Activated CD8-positive, alpha-beta memory T cell treated with anti-CD3 and anti-CD28 coated beads for 1 hour (primary cell): Measurements from ENCODE around the gene ECM2.

Source experiments
- DNase-seq, 2 donors: peaks; one replicate each; pipeline ENCODE4 v3.0.0-alpha.2; 2020; ENCODE audit warnings: low read depth in 1 of 2; ENCODE audit errors: extremely low read depth in 1 of 2

The ECM2 gene

GRCh38 chr9:92501671-92502393, 34.0 kb downstream of the ECM2 start:
- DNase-seq, result no peak

GRCh38 chr9:92500725-92501124, 35.1 kb downstream of the ECM2 start:
- DNase-seq, result no peak

GRCh38 chr9:92499701-92500100, 36.1 kb downstream of the ECM2 start:
- DNase-seq, result no peak

GRCh38 chr9:92496396-92497176, 39.2 kb downstream of the ECM2 start:
- DNase-seq, result no peak

- DNase-seq, result no peak
These were observed 40.9 kb downstream of the ECM2 start for GRCh38 chr9:92494856-92495255.

GRCh38 chr9:92493749-92494387, 41.9 kb downstream of the ECM2 start:
- DNase-seq, result no peak

- DNase-seq, result no peak
These were observed 42.9 kb downstream of the ECM2 start for GRCh38 chr9:92492781-92493401.

- DNase-seq, result no peak
These were observed 46.9 kb downstream of the ECM2 start for GRCh38 chr9:92488681-92489550.

- DNase-seq, result no peak
These were observed 49.4 kb downstream of the ECM2 start for GRCh38 chr9:92486371-92486770.

GRCh38 chr9:92484563-92484962, 51.2 kb downstream of the ECM2 start:
- no peak for DNase-seq

- no peak for DNase-seq
These were observed 51.9 kb downstream of the ECM2 start for GRCh38 chr9:92483627-92484545.

GRCh38 chr9:92482805-92483204, 53.0 kb downstream of the ECM2 start:
- DNase-seq, result no peak

GRCh38 chr9:92482329-92482728, 53.5 kb downstream of the ECM2 start, which contains the start of gene ASPN:
Gene ASPN (minus strand): TSS chr9:92482506.
- DNase-seq, result no peak

GRCh38 chr9:92480986-92481633, 54.7 kb downstream of the ECM2 start:
- no peak for DNase-seq

GRCh38 chr9:92480291-92480771, 55.5 kb downstream of the ECM2 start:
- DNase-seq, result no peak

- no peak for DNase-seq
These were observed 56.4 kb downstream of the ECM2 start for GRCh38 chr9:92479346-92479745.

- DNase-seq, result no peak
These were observed 57.0 kb downstream of the ECM2 start for GRCh38 chr9:92478783-92479182.

- no peak for DNase-seq
These were observed 58.8 kb downstream of the ECM2 start for GRCh38 chr9:92476962-92477361.

GRCh38 chr9:92474587-92474986, 61.2 kb downstream of the ECM2 start:
- DNase-seq, result no peak
